Fibroblast of peridontal ligament (primary cell): Measurements from ENCODE around the gene PTN.

Experiments used
- DNase-seq: peaks from one replicate; pipeline ENCODE4 v3.0.0-alpha.2; 2010; ENCODE audit errors: extremely low read depth

PTN gene

GRCh38 chr7:137324796-137325696 is 18.5 kb downstream of the PTN start:
- no peak for DNase-seq

- DNase-seq, result no peak
Measured at GRCh38 chr7:137316648-137317353, 26.7 kb downstream of the PTN start.

GRCh38 chr7:137313201-137313600 is 30.3 kb downstream of the PTN start:
- DNase-seq, result no peak

- no peak for DNase-seq
Measured at GRCh38 chr7:137306748-137307147, 36.8 kb downstream of the PTN start.

GRCh38 chr7:137305901-137306621 is 37.5 kb downstream of the PTN start:
- DNase-seq, result peak; percentile 54

GRCh38 chr7:137304624-137305235 is 38.8 kb downstream of the PTN start:
- peak; percentile 69 for DNase-seq

- no peak for DNase-seq
Measured at GRCh38 chr7:137304165-137304564, 39.4 kb downstream of the PTN start.

- no peak for DNase-seq
Measured at GRCh38 chr7:137302081-137302480, 41.5 kb downstream of the PTN start.

- DNase-seq, result no peak
Measured at GRCh38 chr7:137298464-137298794, 45.1 kb downstream of the PTN start.

- no peak for DNase-seq
Measured at GRCh38 chr7:137297551-137298463, 45.7 kb downstream of the PTN start.

GRCh38 chr7:137296576-137296975 is 47.0 kb downstream of the PTN start:
- no peak for DNase-seq

- DNase-seq, result no peak
Measured at GRCh38 chr7:137295739-137296324, 47.7 kb downstream of the PTN start.

GRCh38 chr7:137289101-137289500 is 54.4 kb downstream of the PTN start:
- DNase-seq, result no peak

- peak; percentile 13 for DNase-seq
Measured at GRCh38 chr7:137287651-137288258, 55.8 kb downstream of the PTN start.

GRCh38 chr7:137283153-137283552 is 60.4 kb downstream of the PTN start:
- no peak for DNase-seq

- DNase-seq, result peak; percentile 72
Measured at GRCh38 chr7:137282043-137282442, 61.5 kb downstream of the PTN start.

GRCh38 chr7:137276189-137276588 is 67.3 kb downstream of the PTN start:
- no peak for DNase-seq

- DNase-seq, result no peak
Measured at GRCh38 chr7:137272249-137272648, 71.3 kb downstream of the PTN start.

- DNase-seq, result no peak
Measured at GRCh38 chr7:137269240-137269639, 74.3 kb downstream of the PTN start.
